CD4-positive, alpha-beta T cell treated with Interleukin-12 subunit alpha and Interleukin-12 subunit beta, for 1 hour (primary cell): ENCODE results near the gene TPRX1.
"Not testable (repeated sequence)": the region's sequence is repeated elsewhere in the genome, so short reads cannot be mapped to it uniquely, and the experiment has no call there.

Experiments used
- DNase-seq: peaks from one replicate; pipeline ENCODE4 v3.0.0-alpha.2; 2020

Gene TPRX1

GRCh38 chr19:47766359-47766620 lies 38.1 kb downstream of the TPRX1 start:
- no peak for DNase-seq

- peak; percentile 49 for DNase-seq
These were observed 38.6 kb downstream of the TPRX1 start for GRCh38 chr19:47765523-47766358.

GRCh38 chr19:47764705-47765104 lies 39.6 kb downstream of the TPRX1 start:
- DNase-seq, result not testable (repeated sequence)

GRCh38 chr19:47762615-47763308 lies 41.6 kb downstream of the TPRX1 start:
- DNase-seq, result no peak

- no peak for DNase-seq
These were observed 42.2 kb downstream of the TPRX1 start for GRCh38 chr19:47762151-47762550.

GRCh38 chr19:47761566-47761965 lies 42.8 kb downstream of the TPRX1 start:
- no peak for DNase-seq

- no peak for DNase-seq
These were observed 43.7 kb downstream of the TPRX1 start for GRCh38 chr19:47760632-47760999.

- no peak for DNase-seq
These were observed 45.9 kb downstream of the TPRX1 start for GRCh38 chr19:47758443-47758804.

GRCh38 chr19:47757617-47758442 lies 46.5 kb downstream of the TPRX1 start:
- DNase-seq, result no peak

- DNase-seq, result no peak
These were observed 47.3 kb downstream of the TPRX1 start for GRCh38 chr19:47756953-47757608.

GRCh38 chr19:47756627-47756929 lies 47.8 kb downstream of the TPRX1 start:
- no peak for DNase-seq

- DNase-seq, result no peak
These were observed 48.4 kb downstream of the TPRX1 start for GRCh38 chr19:47755762-47756626.

- no peak for DNase-seq
These were observed 49.1 kb downstream of the TPRX1 start for GRCh38 chr19:47755065-47755761.

GRCh38 chr19:47754206-47755064 lies 49.9 kb downstream of the TPRX1 start:
- DNase-seq, result no peak

- DNase-seq, result no peak
These were observed 51.7 kb downstream of the TPRX1 start for GRCh38 chr19:47752440-47753211.
